ENCODE results near the gene NUCB2. TPM values are rescaled to one million over a fixed set of nuclear protein-coding genes. Genes with fewer than 3 reads are reported as not detected.

NUCB2 gene
- total and polyA plus RNA-seq, 10 of the 15 experiments (the other 5 are each of a cell fraction or from before 2014, with no cell fraction given), result 16.0 to 74.1 (median 52.1) TPM

DNA sequence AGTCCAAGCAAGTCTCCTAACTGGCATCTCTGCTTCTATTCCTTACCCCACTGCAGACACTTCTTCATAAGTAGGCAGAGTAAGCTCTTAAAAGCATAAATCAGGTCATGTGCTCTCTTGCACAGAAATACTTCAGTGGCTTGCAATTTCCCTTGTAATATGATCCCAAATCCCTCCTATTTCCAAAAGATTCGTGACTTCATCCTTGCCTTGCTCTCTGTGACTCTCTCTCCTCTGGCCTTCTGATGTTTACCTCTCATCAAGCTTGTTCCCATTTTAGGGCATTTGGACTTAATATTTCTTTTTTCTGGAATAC lies 37.7 kb downstream of the NUCB2 start:
- no peaks in the 10 kb centered on the region for H3K27me3 ChIP-seq (replicated peaks in 1 of 2; ENCODE audit: control insufficient read depth in 2 of 2, insufficient read depth in 2 of 2, low read length in 1 of 2)
- POLR2A ChIA-PET, result no interaction called here
- H2AFZ ChIP-seq (ENCODE audit: control insufficient read depth, low read depth, low read length), result no peak overlapping the region

More for the DNA sequence above, 37.7 kb downstream of the NUCB2 start:
- Histone ChIP-seq H3K9me3 (replicated peaks; ENCODE audit: control insufficient read depth, insufficient read depth, low read length) (no peaks in the 10 kb centered on the region), H3K36me3 (ENCODE audit: control insufficient read depth in 2 of 2, insufficient read depth in 2 of 2, low read length in 1 of 2) (no peaks in the 10 kb centered on the region; a peak in 1 of 4 replicates), H3K4me2 (ENCODE audit: control insufficient read depth, insufficient read depth) (no peak overlapping the region), H3K27ac (ENCODE audit: control insufficient read depth, insufficient read depth) (no peak overlapping the region), H4K20me1 (ENCODE audit: control insufficient read depth, insufficient read depth) (no peaks in the 10 kb centered on the region), H3K4me1 (ENCODE audit: control insufficient read depth, insufficient read depth, low read length) (no peaks in the 10 kb centered on the region), H3K9ac (ENCODE audit: control insufficient read depth, insufficient read depth, low read length) (no peak overlapping the region), H3K79me2 (ENCODE audit: control insufficient read depth, insufficient read depth, low read length) (no peaks in the 10 kb centered on the region), H3K4me3 (no peak overlapping the region)
- SMC1A ChIA-PET (ENCODE audit: uncharacterized antibody, unreplicated experiment), result no interaction called here
- TF ChIP-seq, protein P1, sequence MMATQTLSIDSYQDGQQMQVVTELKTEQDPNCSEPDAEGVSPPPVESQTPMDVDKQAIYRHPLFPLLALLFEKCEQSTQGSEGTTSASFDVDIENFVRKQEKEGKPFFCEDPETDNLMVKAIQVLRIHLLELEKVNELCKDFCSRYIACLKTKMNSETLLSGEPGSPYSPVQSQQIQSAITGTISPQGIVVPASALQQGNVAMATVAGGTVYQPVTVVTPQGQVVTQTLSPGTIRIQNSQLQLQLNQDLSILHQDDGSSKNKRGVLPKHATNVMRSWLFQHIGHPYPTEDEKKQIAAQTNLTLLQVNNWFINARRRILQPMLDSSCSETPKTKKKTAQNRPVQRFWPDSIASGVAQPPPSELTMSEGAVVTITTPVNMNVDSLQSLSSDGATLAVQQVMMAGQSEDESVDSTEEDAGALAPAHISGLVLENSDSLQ (IDR thresholded peaks at IDR 0.05), result no peak
- TF ChIP-seq ATF7 (IDR thresholded peaks at IDR 0.05; ENCODE audit: low read depth) (no peak), SIN3A (IDR thresholded peaks at IDR 0.05; ENCODE audit: low read depth, low read length) (no peak), NR2C1 (IDR thresholded peaks at IDR 0.05) (no peak), ZNF274 (IDR thresholded peaks at IDR 0.05; ENCODE audit: insufficient read depth, insufficient read length) (no peak), NBN (IDR thresholded peaks at IDR 0.05) (no peak), STAT3 (IDR thresholded peaks at IDR 0.05; ENCODE audit: low read depth, low read length) (no peak), GABPA (IDR thresholded peaks at IDR 0.05; ENCODE audit: low read depth) (no peak), NRF1 (conservative IDR thresholded peaks at IDR 0.05; ENCODE audit: low read depth, low read length) (no peak), ZNF217 (IDR thresholded peaks at IDR 0.05) (no peak), CREM (IDR thresholded peaks at IDR 0.05; ENCODE audit: low read depth) (no peak), PAX5 (IDR thresholded peaks at IDR 0.05; ENCODE audit: borderline replicate concordance, low read depth, low read length) (no peak), POLR2AphosphoS2 (IDR thresholded peaks at IDR 0.05; ENCODE audit: low read depth, low read length) (no peak)
- TF ChIP-seq, protein P2, sequence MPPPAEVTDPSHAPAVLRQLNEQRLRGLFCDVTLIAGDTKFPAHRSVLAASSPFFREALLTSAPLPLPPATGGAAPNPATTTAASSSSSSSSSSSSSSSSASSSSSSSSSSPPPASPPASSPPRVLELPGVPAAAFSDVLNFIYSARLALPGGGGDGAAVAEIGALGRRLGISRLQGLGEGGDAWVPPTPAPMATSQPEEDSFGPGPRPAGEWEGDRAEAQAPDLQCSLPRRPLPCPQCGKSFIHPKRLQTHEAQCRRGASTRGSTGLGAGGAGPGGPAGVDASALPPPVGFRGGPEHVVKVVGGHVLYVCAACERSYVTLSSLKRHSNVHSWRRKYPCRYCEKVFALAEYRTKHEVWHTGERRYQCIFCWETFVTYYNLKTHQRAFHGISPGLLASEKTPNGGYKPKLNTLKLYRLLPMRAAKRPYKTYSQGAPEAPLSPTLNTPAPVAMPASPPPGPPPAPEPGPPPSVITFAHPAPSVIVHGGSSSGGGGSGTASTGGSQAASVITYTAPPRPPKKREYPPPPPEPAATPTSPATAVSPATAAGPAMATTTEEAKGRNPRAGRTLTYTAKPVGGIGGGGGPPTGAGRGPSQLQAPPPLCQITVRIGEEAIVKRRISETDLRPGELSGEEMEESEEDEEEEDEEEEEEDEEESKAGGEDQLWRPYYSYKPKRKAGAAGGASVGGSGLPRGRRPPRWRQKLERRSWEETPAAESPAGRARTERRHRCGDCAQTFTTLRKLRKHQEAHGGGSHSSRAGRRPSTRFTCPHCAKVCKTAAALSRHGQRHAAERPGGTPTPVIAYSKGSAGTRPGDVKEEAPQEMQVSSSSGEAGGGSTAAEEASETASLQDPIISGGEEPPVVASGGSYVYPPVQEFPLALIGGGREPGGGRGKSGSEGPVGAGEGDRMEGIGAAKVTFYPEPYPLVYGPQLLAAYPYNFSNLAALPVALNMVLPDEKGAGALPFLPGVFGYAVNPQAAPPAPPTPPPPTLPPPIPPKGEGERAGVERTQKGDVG (CRISPR knock-in tag; IDR thresholded peaks at IDR 0.05), result no peak
- BruUV-seq (replicated peaks), result no TSS peak
- CTCF ChIA-PET, result no interaction called here
- DNase-seq (ENCODE audit: low read depth, low spot score), result no peak
- WGBS (ENCODE audit: insufficient coverage, insufficient replicate concordance, low lambda C conversion rate, missing lambda C conversion rate), result 95% methylated on average over 1 of the region's 1 CpG
- ATAC-seq, result no peak
- no peak for FAIRE-seq
- intact Hi-C loops (cut with micrococcal nuclease; ENCODE audit: unreplicated experiment) (no loop called here), in situ Hi-C loops (cut with MboI) (no loop called here)
- RAD21 ChIA-PET (ENCODE audit: unreplicated experiment), result no interaction called here

Data from GM12878 (cell line).